Measurements from ENCODE around the gene ZCRB1. TPM values are rescaled to one million over a fixed set of nuclear protein-coding genes. Genes with fewer than 3 reads are reported as not detected.
"Not testable (repeated sequence)": the region's sequence is repeated elsewhere in the genome, so short reads cannot be mapped to it uniquely, and the experiment has no call there.

Gene ZCRB1
- total RNA-seq, 4 donors from 2014 or later: 36.5 to 79.7 (median 45.9) TPM

DNA sequence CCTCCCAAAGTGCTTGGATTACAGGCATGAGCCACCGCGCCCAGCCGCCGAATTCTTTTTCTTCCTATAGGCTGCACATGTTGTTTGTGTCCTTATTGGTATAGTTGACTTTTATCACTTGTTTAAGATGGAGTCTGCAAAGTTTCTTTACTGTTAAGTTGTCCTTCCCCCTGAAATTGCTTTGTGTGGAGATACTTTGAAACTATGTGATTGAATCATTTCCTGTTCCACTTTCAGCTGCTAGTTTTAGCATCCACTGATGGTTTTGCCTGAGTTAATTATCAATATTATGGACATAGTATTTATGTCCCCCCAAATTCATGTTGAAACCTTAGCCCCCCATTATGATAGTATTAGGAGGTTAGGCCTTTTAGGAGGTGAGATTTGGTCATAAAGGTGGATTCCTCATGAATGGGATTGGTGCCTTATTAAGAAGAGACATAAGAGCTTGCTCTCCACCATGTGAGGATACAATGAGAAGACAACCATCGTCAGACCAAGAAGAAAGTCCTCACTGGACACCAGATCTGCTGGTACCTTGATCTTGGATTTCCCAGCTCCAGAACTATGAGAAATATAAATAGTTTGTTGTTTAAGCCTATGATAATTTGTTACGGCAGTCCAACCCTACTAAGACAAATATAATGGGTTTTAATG is 35.0 kb upstream of the ZCRB1 start:
- no peak for ATAC-seq
- 95 to 98% methylated on average over 2 to 6 of the region's 6 CpGs for WGBS, 2 donors (ENCODE audit: low coverage in 1 of 2)

GRCh38 chr12:42356344-42356743 is 30.4 kb upstream of the ZCRB1 start:
- Histone ChIP-seq H3K9me3 (no peaks in the 10 kb centered on the region), H3K27ac (no peak overlapping the region), H3K4me3 (no peak overlapping the region), H3K36me3 (peaks cover 0 to 32% of the 10 kb centered on the region in 2 donors), H3K27me3 (no peaks in the 10 kb centered on the region), H3K4me1 (no peaks in the 10 kb centered on the region)
- no peak for ATAC-seq
- TF ChIP-seq EP300 (IDR thresholded peaks at IDR 0.05) (no peak), POLR2AphosphoS5 (IDR thresholded peaks at IDR 0.05) (no peak), CTCF (IDR thresholded peaks at IDR 0.05) (no peak), POLR2A (IDR thresholded peaks at IDR 0.05) (no peak)
- 43 to 44% methylated on average over 2 of the region's 2 CpGs for WGBS, 2 donors (ENCODE audit: low coverage in 1 of 2)

More for the DNA sequence above, 35.0 kb upstream of the ZCRB1 start:
- Histone ChIP-seq H3K27me3 (no peaks in the 10 kb centered on the region), H3K36me3 (peaks cover 0 to 5% of the 10 kb centered on the region in 2 donors), H3K9me3 (no peaks in the 10 kb centered on the region), H3K27ac (no peak overlapping the region), H3K4me1 (no peaks in the 10 kb centered on the region), H3K4me3 (no peak overlapping the region)
- TF ChIP-seq EP300 (IDR thresholded peaks at IDR 0.05): no peak
- no peak for TF ChIP-seq POLR2AphosphoS5 (IDR thresholded peaks at IDR 0.05)
- TF ChIP-seq POLR2A (IDR thresholded peaks at IDR 0.05): no peak
- no peak for TF ChIP-seq CTCF (IDR thresholded peaks at IDR 0.05)

- not testable (repeated sequence) for ATAC-seq, H3K4me3 ChIP-seq, H3K27me3 ChIP-seq, H3K4me1 ChIP-seq, H3K27ac ChIP-seq, H3K9me3 ChIP-seq
- WGBS, 2 donors (ENCODE audit: low coverage in 1 of 2): no CpG with 5 or more reads among the region's 34 CpGs
- peaks cover 0 to 19% of the 10 kb centered on the region in 2 donors for H3K36me3 ChIP-seq
Measured at GRCh38 chr12:42350021-42350407, 24.1 kb upstream of the ZCRB1 start.

- WGBS, 2 donors (ENCODE audit: low coverage in 1 of 2): 80 to 93% methylated on average over 2 to 4 of the region's 16 CpGs
- H3K27me3 ChIP-seq, H3K9me3 ChIP-seq, H3K4me1 ChIP-seq, H3K27ac ChIP-seq, H3K4me3 ChIP-seq, ATAC-seq: not testable (repeated sequence)
- peaks cover 0 to 16% of the 10 kb centered on the region in 2 donors for H3K36me3 ChIP-seq
Measured at GRCh38 chr12:42349119-42350020, 23.5 kb upstream of the ZCRB1 start.

DNA sequence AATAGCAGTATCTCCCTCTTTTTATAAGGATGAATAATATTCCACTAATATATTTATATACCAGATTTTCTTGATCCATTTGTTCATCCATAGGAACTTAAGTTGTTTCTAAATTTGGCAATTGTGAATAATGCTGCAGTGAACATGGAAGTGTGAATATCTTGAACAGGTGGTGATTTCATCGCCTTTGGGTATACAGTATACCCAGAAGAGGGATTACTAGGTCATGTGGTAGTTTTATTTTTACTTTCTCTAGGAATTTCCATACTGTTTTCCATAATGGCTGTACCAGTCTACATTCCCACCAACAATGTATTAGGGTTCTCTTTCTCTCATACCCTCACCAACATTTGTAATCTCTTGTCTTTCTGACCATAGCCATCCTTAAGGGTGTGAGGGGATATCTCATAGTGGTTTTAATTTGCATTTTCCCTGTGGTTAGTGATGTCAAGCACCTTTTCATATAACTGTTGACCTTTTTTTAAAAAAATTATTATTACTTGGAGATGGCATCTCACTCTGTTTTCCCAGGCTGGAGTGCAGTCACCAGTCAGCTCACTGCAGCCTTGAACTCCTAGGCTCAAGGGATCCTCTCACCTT is 20.6 kb upstream of the ZCRB1 start:
- no peak overlapping the region for H3K4me3 ChIP-seq
- TF ChIP-seq EP300 (IDR thresholded peaks at IDR 0.05) (no peak), POLR2A (IDR thresholded peaks at IDR 0.05) (no peak), POLR2AphosphoS5 (IDR thresholded peaks at IDR 0.05) (no peak), CTCF (IDR thresholded peaks at IDR 0.05) (no peak)
- WGBS, 2 donors (ENCODE audit: low coverage in 1 of 2): 100% methylated on average over 1 of the region's 1 CpG

More for the DNA sequence above, 20.6 kb upstream of the ZCRB1 start:
- H3K9me3 ChIP-seq: no peaks in the 10 kb centered on the region
- no peaks in the 10 kb centered on the region for H3K4me1 ChIP-seq
- H3K27me3 ChIP-seq: no peaks in the 10 kb centered on the region
- no peak overlapping the region for H3K27ac ChIP-seq
- ATAC-seq: no peak
- H3K36me3 ChIP-seq: no peaks in the 10 kb centered on the region
